GM23338 (cell line): ENCODE results near the gene UBE2F. TPM values are rescaled to one million over a fixed set of nuclear protein-coding genes. Genes with fewer than 3 reads are reported as not detected.

Experiments
- ATAC-seq: fragments of 200-7000 bp; cut with Tn5 transposase; 3 replicates; pipeline ENCODE4 v1.9.1; 2020
- DNase-seq: peaks from one replicate; pipeline ENCODE4 v3.0.0-alpha.2; 2015; ENCODE audit warnings: low spot score
- H2AFZ ChIP-seq: fragments of 200-600 bp; sonication (generic); 2 replicates; pipeline ENCODE4 v1.8.0; 2016; ENCODE audit warnings: antibody characterized with exemption, mild to moderate bottlenecking, moderate library complexity
- H3F3A ChIP-seq: fragments of 200-600 bp; sonication (generic); replicated peaks from 2 replicates; pipeline ENCODE4 v1.8.0; 2017; ENCODE audit warnings: antibody characterized with exemption, mixed run types, low read depth
- H3K27ac ChIP-seq: fragments of 200-600 bp; sonication (generic); 2 replicates; pipeline ENCODE4 v1.6.1; 2016; ENCODE audit warnings: low read depth
- H3K27me3 ChIP-seq: fragments of 200-600 bp; sonication (generic); 2 replicates; pipeline ENCODE4 v1.8.0; 2016; ENCODE audit warnings: mild to moderate bottlenecking, mixed run types, moderate library complexity; ENCODE audit not compliant: insufficient read depth
- H3K36me3 ChIP-seq: fragments of 200-600 bp; sonication (generic); 2 replicates; pipeline ENCODE4 v1.8.0; 2016; ENCODE audit warnings: mild to moderate bottlenecking; ENCODE audit not compliant: insufficient read depth
- H3K4me1 ChIP-seq: fragments of 200-600 bp; sonication (generic); 2 replicates; pipeline ENCODE4 v1.8.0; 2016; ENCODE audit warnings: mild to moderate bottlenecking, moderate library complexity; ENCODE audit not compliant: insufficient read depth
- H3K4me2 ChIP-seq: fragments of 200-600 bp; sonication (generic); 2 replicates; pipeline ENCODE4 v1.7.1; 2017; ENCODE audit warnings: mixed run types
- H3K4me3 ChIP-seq: fragments of 200-600 bp; sonication (generic); 2 replicates; pipeline ENCODE4 v1.6.1; 2016; ENCODE audit warnings: mixed run types
- H3K79me2 ChIP-seq: fragments of 200-600 bp; sonication (generic); replicated peaks from 2 replicates; pipeline ENCODE4 v1.8.0; 2017; ENCODE audit warnings: mild to moderate bottlenecking; ENCODE audit not compliant: insufficient read depth
- H3K9me2 ChIP-seq: fragments of 200-600 bp; sonication (generic); 2 replicates; pipeline ENCODE4 v1.8.0; 2017; ENCODE audit not compliant: insufficient read depth
- H4K20me1 ChIP-seq: fragments of 200-600 bp; sonication (generic); replicated peaks from 2 replicates; pipeline ENCODE4 v1.8.0; 2017; ENCODE audit warnings: mild to moderate bottlenecking; ENCODE audit not compliant: insufficient read depth
- H3K27ac Mint-ChIP-seq: 2 replicates; pipeline ENCODE4 v1.8.0; 2020; ENCODE audit warnings: inconsistent platforms, mild to moderate bottlenecking, moderate library complexity, mixed read lengths
- H3K27me3 Mint-ChIP-seq: 3 replicates; pipeline ENCODE4 v1.8.0; 2022; ENCODE audit warnings: low read depth, mild to moderate bottlenecking, moderate library complexity, mixed read lengths, inconsistent platforms; ENCODE audit not compliant: insufficient read depth, poor library complexity
- H3K36me3 Mint-ChIP-seq: 3 replicates; pipeline ENCODE4 v1.8.0; 2021; ENCODE audit warnings: low read depth, mild to moderate bottlenecking, inconsistent platforms, moderate library complexity, mixed read lengths
- H3K4me1 Mint-ChIP-seq: 3 replicates; pipeline ENCODE4 v1.8.0; 2020; ENCODE audit warnings: mild to moderate bottlenecking, inconsistent platforms, mixed read lengths
- H3K4me3 Mint-ChIP-seq: 3 replicates; pipeline ENCODE4 v1.8.0; 2021; ENCODE audit warnings: moderate library complexity, mild to moderate bottlenecking, inconsistent platforms, mixed read lengths
- H3K9me3 Mint-ChIP-seq: 3 replicates; pipeline ENCODE4 v1.8.0; 2020; ENCODE audit warnings: moderate library complexity, mild to moderate bottlenecking, inconsistent platforms, mixed read lengths
- CREB1 ChIP-seq: fragments of 250-450 bp; sonication (Bioruptor Pico); IDR thresholded peaks from 2 replicates; pipeline ENCODE4 v1.5.0; 2020; ENCODE audit warnings: low read depth, mild to moderate bottlenecking, moderate library complexity
- EZH2 ChIP-seq: fragments of 200-600 bp; sonication (generic); IDR thresholded peaks from one replicate; pipeline ENCODE4 v1.8.0; 2017; ENCODE audit warnings: antibody characterized with exemption, mild to moderate bottlenecking, low read depth; ENCODE audit not compliant: unreplicated experiment
- EZH2phosphoT487 ChIP-seq: fragments of 200-600 bp; sonication (generic); IDR thresholded peaks from one replicate; pipeline ENCODE4 v1.8.1; 2018; ENCODE audit warnings: antibody characterized with exemption; ENCODE audit not compliant: unreplicated experiment
- JUNB ChIP-seq: IDR thresholded peaks from one replicate; pipeline ENCODE4 v1.6.1; 2016; ENCODE audit warnings: antibody characterized with exemption; ENCODE audit not compliant: unreplicated experiment
- NANOG ChIP-seq: IDR thresholded peaks from 2 replicates; pipeline ENCODE4 v1.6.1; 2016; ENCODE audit warnings: antibody characterized with exemption, borderline replicate concordance
- POLR2AphosphoS5 ChIP-seq: IDR thresholded peaks from 2 replicates; pipeline ENCODE4 v1.6.1; 2016; ENCODE audit warnings: antibody characterized with exemption, low read depth
- STAT1 ChIP-seq: IDR thresholded peaks from one replicate; pipeline ENCODE4 v1.6.1; 2016; ENCODE audit warnings: antibody characterized with exemption; ENCODE audit not compliant: unreplicated experiment
- ZNF114 ChIP-seq: fragments of 250-450 bp; sonication (Bioruptor Pico); IDR thresholded peaks from 2 replicates; pipeline ENCODE4 v1.5.0; 2020; ENCODE audit warnings: mild to moderate bottlenecking, moderate library complexity
- ZNF331 ChIP-seq: fragments of 250-450 bp; sonication (Bioruptor Pico); IDR thresholded peaks from 2 replicates; pipeline ENCODE4 v1.5.0; 2020; ENCODE audit warnings: low read depth, mild to moderate bottlenecking, moderate library complexity
- polyA plus RNA-seq: library from polyadenylated mRNA; unstranded; fragments of >200 nt; fragmentation: Nextera tagmentation; extraction: Ambion mirVana; gene quantifications from 2 replicates; pipeline ENCODE4 v1.2.1, GENCODE V29; 2016
- total RNA-seq: library from RNA; depleted of rRNA; stranded (reverse); fragments of >200 nt; shearing (Covaris generic); gene quantifications from 2 replicates; pipeline ENCODE4 v1.2.3, GENCODE V29; 2014
- TF ChIP-seq, protein P1 (sequence below): fragments of 250-450 bp; sonication (Bioruptor Pico); IDR thresholded peaks from 2 replicates; pipeline ENCODE4 v1.5.0; 2020; ENCODE audit warnings: mild to moderate bottlenecking, moderate library complexity
- TF ChIP-seq, protein P2 (sequence below): IDR thresholded peaks from one replicate; pipeline ENCODE4 v1.6.1; 2018; ENCODE audit warnings: antibody characterized with exemption; ENCODE audit not compliant: unreplicated experiment
- TF ChIP-seq, protein P3 (sequence below): IDR thresholded peaks from 2 replicates; pipeline ENCODE4 v1.6.1; 2016; ENCODE audit warnings: antibody characterized with exemption
- TF ChIP-seq, protein P4 (sequence below), 2 experiments: fragments of 200-600 bp in 1 of 2; sonication (generic) in 1 of 2; conservative IDR thresholded peaks; 2 replicates each; pipeline versions ENCODE4 v1.5.1 to v1.6.1; 2016 to 2017; ENCODE audit warnings: antibody characterized with exemption in 2 of 2, low read depth in 2 of 2, mild to moderate bottlenecking in 2 of 2, moderate library complexity in 1 of 2

Gene UBE2F
- total and polyA plus RNA-seq, 2 experiments from 2014 or later: 98.2 to 106 TPM

DNA sequence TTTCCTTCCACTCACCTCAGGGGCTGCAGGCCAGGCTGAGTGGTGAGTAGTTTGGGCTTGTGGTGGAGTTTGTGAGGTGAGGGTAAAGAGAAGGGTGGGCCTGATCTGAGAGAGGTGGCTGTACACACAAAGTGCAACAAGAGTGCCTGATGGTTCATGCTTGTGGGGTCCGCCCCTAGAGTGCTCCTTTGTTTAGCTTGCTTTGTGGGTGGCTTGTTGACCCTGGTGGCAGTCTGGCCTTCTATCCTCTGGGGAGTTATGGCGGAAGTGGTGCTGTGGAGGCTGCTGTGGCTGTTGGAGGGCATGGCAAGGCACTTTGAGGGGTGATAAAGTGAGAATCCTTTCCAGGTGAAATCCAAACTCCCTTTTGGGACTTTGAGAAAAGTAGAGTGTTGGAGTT lies 10.6 kb downstream of the UBE2F start:
- Histone ChIP-seq H3K4me3 (no peak overlapping the region), H3K27me3 (no peaks in the 10 kb centered on the region), H3K79me2 (peaks cover 91% of the 10 kb centered on the region), H3K4me2 (no peak overlapping the region), H3K4me1 (no peaks in the 10 kb centered on the region; the same call in 1 of the 2 replicates), H3K9me2 (no peaks in the 10 kb centered on the region), H3K27ac (no peak overlapping the region), H2AFZ (no peak overlapping the region), H3F3A (no peaks in the 10 kb centered on the region), H4K20me1 (peaks cover 37% of the 10 kb centered on the region), H3K36me3 (peaks cover 6% of the 10 kb centered on the region; the same call in 1 of the 2 replicates)
- Mint-ChIP-seq H3K4me3 (no peak overlapping the region), H3K4me1 (peaks cover 22% of the 10 kb centered on the region), H3K36me3 (peaks cover 17% of the 10 kb centered on the region; the same call in 2 of the 3 replicates), H3K9me3 (no peaks in the 10 kb centered on the region), H3K27me3 (peaks cover 4% of the 10 kb centered on the region), H3K27ac (peak overlapping the region; percentile 36; the same call in 1 of the 2 replicates)
- TF ChIP-seq, protein P1, sequence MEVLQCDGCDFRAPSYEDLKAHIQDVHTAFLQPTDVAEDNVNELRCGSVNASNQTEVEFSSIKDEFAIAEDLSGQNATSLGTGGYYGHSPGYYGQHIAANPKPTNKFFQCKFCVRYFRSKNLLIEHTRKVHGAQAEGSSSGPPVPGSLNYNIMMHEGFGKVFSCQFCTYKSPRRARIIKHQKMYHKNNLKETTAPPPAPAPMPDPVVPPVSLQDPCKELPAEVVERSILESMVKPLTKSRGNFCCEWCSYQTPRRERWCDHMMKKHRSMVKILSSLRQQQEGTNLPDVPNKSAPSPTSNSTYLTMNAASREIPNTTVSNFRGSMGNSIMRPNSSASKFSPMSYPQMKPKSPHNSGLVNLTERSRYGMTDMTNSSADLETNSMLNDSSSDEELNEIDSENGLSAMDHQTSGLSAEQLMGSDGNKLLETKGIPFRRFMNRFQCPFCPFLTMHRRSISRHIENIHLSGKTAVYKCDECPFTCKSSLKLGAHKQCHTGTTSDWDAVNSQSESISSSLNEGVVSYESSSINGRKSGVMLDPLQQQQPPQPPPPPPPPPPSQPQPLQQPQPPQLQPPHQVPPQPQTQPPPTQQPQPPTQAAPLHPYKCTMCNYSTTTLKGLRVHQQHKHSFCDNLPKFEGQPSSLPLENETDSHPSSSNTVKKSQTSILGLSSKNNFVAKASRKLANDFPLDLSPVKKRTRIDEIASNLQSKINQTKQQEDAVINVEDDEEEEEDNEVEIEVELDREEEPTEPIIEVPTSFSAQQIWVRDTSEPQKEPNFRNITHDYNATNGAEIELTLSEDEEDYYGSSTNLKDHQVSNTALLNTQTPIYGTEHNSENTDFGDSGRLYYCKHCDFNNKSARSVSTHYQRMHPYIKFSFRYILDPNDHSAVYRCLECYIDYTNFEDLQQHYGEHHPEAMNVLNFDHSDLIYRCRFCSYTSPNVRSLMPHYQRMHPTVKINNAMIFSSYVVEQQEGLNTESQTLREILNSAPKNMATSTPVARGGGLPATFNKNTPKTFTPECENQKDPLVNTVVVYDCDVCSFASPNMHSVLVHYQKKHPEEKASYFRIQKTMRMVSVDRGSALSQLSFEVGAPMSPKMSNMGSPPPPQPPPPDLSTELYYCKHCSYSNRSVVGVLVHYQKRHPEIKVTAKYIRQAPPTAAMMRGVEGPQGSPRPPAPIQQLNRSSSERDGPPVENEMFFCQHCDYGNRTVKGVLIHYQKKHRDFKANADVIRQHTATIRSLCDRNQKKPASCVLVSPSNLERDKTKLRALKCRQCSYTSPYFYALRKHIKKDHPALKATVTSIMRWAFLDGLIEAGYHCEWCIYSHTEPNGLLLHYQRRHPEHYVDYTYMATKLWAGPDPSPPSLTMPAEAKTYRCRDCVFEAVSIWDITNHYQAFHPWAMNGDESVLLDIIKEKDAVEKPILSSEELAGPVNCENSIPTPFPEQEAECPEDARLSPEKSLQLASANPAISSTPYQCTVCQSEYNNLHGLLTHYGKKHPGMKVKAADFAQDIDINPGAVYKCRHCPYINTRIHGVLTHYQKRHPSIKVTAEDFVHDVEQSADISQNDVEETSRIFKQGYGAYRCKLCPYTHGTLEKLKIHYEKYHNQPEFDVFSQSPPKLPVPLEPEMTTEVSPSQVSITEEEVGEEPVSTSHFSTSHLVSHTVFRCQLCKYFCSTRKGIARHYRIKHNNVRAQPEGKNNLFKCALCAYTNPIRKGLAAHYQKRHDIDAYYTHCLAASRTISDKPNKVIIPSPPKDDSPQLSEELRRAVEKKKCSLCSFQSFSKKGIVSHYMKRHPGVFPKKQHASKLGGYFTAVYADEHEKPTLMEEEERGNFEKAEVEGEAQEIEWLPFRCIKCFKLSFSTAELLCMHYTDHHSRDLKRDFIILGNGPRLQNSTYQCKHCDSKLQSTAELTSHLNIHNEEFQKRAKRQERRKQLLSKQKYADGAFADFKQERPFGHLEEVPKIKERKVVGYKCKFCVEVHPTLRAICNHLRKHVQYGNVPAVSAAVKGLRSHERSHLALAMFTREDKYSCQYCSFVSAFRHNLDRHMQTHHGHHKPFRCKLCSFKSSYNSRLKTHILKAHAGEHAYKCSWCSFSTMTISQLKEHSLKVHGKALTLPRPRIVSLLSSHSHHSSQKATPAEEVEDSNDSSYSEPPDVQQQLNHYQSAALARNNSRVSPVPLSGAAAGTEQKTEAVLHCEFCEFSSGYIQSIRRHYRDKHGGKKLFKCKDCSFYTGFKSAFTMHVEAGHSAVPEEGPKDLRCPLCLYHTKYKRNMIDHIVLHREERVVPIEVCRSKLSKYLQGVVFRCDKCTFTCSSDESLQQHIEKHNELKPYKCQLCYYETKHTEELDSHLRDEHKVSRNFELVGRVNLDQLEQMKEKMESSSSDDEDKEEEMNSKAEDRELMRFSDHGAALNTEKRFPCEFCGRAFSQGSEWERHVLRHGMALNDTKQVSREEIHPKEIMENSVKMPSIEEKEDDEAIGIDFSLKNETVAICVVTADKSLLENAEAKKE (CRISPR knock-in tag): no peak
- TF ChIP-seq, protein P2, sequence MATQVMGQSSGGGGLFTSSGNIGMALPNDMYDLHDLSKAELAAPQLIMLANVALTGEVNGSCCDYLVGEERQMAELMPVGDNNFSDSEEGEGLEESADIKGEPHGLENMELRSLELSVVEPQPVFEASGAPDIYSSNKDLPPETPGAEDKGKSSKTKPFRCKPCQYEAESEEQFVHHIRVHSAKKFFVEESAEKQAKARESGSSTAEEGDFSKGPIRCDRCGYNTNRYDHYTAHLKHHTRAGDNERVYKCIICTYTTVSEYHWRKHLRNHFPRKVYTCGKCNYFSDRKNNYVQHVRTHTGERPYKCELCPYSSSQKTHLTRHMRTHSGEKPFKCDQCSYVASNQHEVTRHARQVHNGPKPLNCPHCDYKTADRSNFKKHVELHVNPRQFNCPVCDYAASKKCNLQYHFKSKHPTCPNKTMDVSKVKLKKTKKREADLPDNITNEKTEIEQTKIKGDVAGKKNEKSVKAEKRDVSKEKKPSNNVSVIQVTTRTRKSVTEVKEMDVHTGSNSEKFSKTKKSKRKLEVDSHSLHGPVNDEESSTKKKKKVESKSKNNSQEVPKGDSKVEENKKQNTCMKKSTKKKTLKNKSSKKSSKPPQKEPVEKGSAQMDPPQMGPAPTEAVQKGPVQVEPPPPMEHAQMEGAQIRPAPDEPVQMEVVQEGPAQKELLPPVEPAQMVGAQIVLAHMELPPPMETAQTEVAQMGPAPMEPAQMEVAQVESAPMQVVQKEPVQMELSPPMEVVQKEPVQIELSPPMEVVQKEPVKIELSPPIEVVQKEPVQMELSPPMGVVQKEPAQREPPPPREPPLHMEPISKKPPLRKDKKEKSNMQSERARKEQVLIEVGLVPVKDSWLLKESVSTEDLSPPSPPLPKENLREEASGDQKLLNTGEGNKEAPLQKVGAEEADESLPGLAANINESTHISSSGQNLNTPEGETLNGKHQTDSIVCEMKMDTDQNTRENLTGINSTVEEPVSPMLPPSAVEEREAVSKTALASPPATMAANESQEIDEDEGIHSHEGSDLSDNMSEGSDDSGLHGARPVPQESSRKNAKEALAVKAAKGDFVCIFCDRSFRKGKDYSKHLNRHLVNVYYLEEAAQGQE: no peak
- TF ChIP-seq ZNF331 (CRISPR knock-in tag): no peak
- no peak for TF ChIP-seq NANOG
- TF ChIP-seq ZNF114 (CRISPR knock-in tag): no peak
- TF ChIP-seq, protein P3, sequence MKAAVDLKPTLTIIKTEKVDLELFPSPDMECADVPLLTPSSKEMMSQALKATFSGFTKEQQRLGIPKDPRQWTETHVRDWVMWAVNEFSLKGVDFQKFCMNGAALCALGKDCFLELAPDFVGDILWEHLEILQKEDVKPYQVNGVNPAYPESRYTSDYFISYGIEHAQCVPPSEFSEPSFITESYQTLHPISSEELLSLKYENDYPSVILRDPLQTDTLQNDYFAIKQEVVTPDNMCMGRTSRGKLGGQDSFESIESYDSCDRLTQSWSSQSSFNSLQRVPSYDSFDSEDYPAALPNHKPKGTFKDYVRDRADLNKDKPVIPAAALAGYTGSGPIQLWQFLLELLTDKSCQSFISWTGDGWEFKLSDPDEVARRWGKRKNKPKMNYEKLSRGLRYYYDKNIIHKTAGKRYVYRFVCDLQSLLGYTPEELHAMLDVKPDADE: no peak
- TF ChIP-seq CREB1: no peak
- TF ChIP-seq EZH2phosphoT487: no peak
- no peak for TF ChIP-seq STAT1
- TF ChIP-seq POLR2AphosphoS5: no peak
- no peak for TF ChIP-seq JUNB
- TF ChIP-seq, protein P4, sequence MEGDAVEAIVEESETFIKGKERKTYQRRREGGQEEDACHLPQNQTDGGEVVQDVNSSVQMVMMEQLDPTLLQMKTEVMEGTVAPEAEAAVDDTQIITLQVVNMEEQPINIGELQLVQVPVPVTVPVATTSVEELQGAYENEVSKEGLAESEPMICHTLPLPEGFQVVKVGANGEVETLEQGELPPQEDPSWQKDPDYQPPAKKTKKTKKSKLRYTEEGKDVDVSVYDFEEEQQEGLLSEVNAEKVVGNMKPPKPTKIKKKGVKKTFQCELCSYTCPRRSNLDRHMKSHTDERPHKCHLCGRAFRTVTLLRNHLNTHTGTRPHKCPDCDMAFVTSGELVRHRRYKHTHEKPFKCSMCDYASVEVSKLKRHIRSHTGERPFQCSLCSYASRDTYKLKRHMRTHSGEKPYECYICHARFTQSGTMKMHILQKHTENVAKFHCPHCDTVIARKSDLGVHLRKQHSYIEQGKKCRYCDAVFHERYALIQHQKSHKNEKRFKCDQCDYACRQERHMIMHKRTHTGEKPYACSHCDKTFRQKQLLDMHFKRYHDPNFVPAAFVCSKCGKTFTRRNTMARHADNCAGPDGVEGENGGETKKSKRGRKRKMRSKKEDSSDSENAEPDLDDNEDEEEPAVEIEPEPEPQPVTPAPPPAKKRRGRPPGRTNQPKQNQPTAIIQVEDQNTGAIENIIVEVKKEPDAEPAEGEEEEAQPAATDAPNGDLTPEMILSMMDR (conservative IDR thresholded peaks at IDR 0.05; ENCODE audit: low read depth in 2 of 2): no peak
- no peak for TF ChIP-seq EZH2
- DNase-seq (no peak), ATAC-seq (no peak)
